Right lobe of liver (tissue), 6 donors: ENCODE results near the gene SLC9A5. TPM values are rescaled to one million over a fixed set of nuclear protein-coding genes. Genes with fewer than 3 reads are reported as not detected.

ENCODE experiments used
- ATAC-seq, 4 donors: fragments of 200-7000 bp; cut with Tn5 transposase; one replicate each; pipeline ENCODE4 v1.9.1; 2020; ENCODE audit warnings: mild to moderate bottlenecking in 4 of 4, moderate library complexity in 4 of 4
- DNase-seq, 3 donors: peaks; one replicate each; pipeline ENCODE4 v3.0.0-alpha.2; 2020
- H3K27ac ChIP-seq, 3 donors: fragments of 200-600 bp; one replicate each; pipeline ENCODE4 v1.8.0; 2022
- H3K27me3 ChIP-seq, 2 donors: fragments of 200-600 bp; one replicate each; pipeline ENCODE4 v1.8.0; 2022
- H3K36me3 ChIP-seq, 4 donors: fragments of 200-600 bp; sonication (generic) in 1 of 4; one replicate each; pipeline versions ENCODE4 v1.5.1 to v1.8.0; 2017 to 2022; ENCODE audit warnings: control low read depth in 1 of 4
- H3K4me1 ChIP-seq, 4 donors: fragments of 200-600 bp; sonication (generic) in 1 of 4; one replicate each; pipeline versions ENCODE4 v1.5.1 to v1.8.0; 2017 to 2022; ENCODE audit warnings: control low read depth in 1 of 4
- H3K4me3 ChIP-seq, 3 donors: fragments of 200-600 bp; one replicate each; pipeline ENCODE4 v1.8.0; 2022
- H3K9me3 ChIP-seq, 4 donors: fragments of 200-600 bp; sonication (generic) in 1 of 4; one replicate each; pipeline versions ENCODE4 v1.5.1 to v1.8.0; 2017 to 2022; ENCODE audit warnings: control low read depth in 1 of 4
- CTCF ChIP-seq, 4 donors: fragments of 200-600 bp in 3 of 4; fragments of 450-650 bp in 1 of 4; IDR thresholded peaks; one replicate each; pipeline versions ENCODE4 v1.5.1 to v1.8.0; 2016 to 2022; ENCODE audit warnings: antibody characterized with exemption in 4 of 4, mild to moderate bottlenecking in 2 of 4
- POLR2A ChIP-seq: fragments of 450-650 bp; IDR thresholded peaks from one replicate; pipeline ENCODE4 v1.6.1; 2017; ENCODE audit warnings: antibody characterized with exemption, mild to moderate bottlenecking
- WGBS: methylation state at CpG from one replicate; pipeline ENCODE4 v1.1.6; 2018; ENCODE audit warnings: low coverage, low lambda C conversion rate; ENCODE audit not compliant: insufficient coverage; ENCODE audit errors: missing lambda C conversion rate; 5-methylcytosine and 5-hydroxymethylcytosine counted together
- intact Hi-C, 2 donors: fragments of 100-400 bp; cut with DNase I; formaldehyde crosslinking; loops; one replicate each; pipeline versions ENCODE4 v1.11.2 to v1.14.1; 2022
- total RNA-seq, 6 experiments: library from RNA; depleted of rRNA in 2 of 6; stranded (reverse); fragments of >200 nt in 2 of 6; fragmentation: NEBNext Ultra II Directional in 3 of 6; extraction: Animal tissue kit (Norgen Biotek cat#: 25700) in 3 of 6; gene quantifications; one replicate each; pipeline versions ENCODE4 v1.1.0 to v1.2.4, GENCODE V29; 2016 to 2023
- donor health status: DM: no; HTN: yes; CAD: no.
- donor health status: DM: no; HTN: no; CAD: no.
- donor health status: DM: no; HTN: no; CAD: no.
- donor health status: DM: no; HTN: yes; CAD: no.
- donor health status: DM: no; HTN: yes; CAD: no.

Gene SLC9A5
- total RNA-seq, 6 experiments from 2014 or later: 0.06 to 0.53 (median 0.15) TPM

- TF ChIP-seq CTCF (IDR thresholded peaks at IDR 0.05) (no peak), POLR2A (no peak)
- no peak for ATAC-seq
- Histone ChIP-seq H3K27me3 (no peaks in the 10 kb centered on the region), H3K4me3 (no peak overlapping the region), H3K9me3 (no peaks in the 10 kb centered on the region), H3K36me3 (no peaks in the 10 kb centered on the region), H3K4me1 (peaks cover 0 to 31% (median 8%) of the 10 kb centered on the region in 4 donors), H3K27ac (no peak overlapping the region)
- intact Hi-C loops: no loop called here
- DNase-seq: no peak
- 44% methylated on average over 3 of the region's 8 CpGs for WGBS
These were observed 35.4 kb upstream of the SLC9A5 start for GRCh38 chr16:67213197-67214019.

DNA sequence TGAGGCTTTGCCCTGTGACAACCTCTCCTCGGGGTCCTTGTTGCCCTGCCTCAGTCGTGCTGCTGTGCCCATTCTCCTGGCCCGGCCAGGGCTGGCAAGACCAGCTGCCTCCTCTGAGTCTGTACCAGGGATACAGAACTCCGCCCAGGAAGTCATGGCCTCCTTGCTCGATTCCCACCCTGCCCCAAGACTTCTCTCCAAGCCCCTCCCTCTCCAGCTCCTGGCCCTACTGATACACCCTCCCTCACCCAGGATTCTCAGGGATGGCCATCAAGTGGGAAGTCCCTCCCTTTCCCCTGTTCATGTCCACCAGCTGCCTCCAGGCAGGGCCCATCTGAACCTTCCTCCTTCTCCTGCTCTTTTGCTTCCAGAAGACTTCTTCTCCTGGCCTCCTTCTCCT lies 33.1 kb upstream of the SLC9A5 start:
- H3K4me1 ChIP-seq: peaks cover 0 to 21% (median 8%) of the 10 kb centered on the region in 4 donors
- intact Hi-C loops: no loop called here
- ATAC-seq (no peak), DNase-seq (no peak)
- no peaks in the 10 kb centered on the region for H3K9me3 ChIP-seq
- 94% methylated on average over 5 of the region's 5 CpGs for WGBS
- no peak overlapping the region for H3K27ac ChIP-seq
- no peak overlapping the region for H3K4me3 ChIP-seq
- H3K36me3 ChIP-seq: no peaks in the 10 kb centered on the region
- TF ChIP-seq CTCF (IDR thresholded peaks at IDR 0.05): no peak
- TF ChIP-seq POLR2A: no peak
- H3K27me3 ChIP-seq: no peaks in the 10 kb centered on the region

DNA sequence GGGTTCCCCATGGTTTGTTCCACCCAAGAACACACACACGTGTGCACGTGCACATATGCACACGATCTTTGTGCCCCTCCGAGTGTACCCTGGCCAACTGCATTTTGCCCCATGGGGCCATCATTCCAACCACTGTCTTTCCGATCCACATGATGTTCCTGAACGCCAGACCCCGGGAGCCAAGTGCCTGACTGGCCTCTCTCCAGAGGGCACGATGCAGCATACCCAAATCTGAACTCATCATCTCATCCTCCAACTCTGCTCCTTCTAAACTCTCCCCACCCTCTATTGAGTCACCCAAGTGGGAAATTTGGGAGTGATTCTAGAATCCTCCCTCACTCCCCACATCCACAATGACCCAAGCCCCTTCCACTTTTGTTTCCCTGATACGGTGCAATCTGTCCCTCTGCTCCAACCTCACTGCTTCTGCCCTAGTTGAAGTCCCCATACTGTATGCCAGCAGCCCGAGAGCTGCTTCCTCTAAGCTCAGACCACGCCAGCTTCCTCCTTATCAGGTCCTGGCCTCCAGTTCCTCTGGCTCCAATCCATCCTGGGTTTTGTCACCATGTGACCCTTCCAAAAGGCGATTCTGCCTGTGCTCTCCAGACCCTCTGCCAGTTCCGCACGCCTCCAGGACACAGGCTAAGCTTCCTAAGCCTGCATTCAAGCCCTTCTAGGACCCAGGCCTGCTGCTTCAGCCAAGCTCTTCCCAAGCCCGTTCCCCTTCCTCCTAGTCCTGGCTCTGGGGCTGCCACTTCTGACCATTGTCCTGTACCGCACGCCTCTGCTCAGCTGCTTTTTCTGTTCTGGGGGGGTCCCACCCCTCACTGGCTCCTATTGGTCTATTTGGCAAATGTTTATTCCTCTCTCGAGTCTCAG lies 31.9 kb upstream of the SLC9A5 start:
- intact Hi-C loops: no loop called here
- Histone ChIP-seq H3K27ac (peak overlapping the region in 1 of 3 donors; percentile 7), H3K36me3 (no peaks in the 10 kb centered on the region), H3K4me3 (no peak overlapping the region), H3K27me3 (no peaks in the 10 kb centered on the region), H3K9me3 (no peaks in the 10 kb centered on the region), H3K4me1 (peaks cover 0 to 17% (median 8%) of the 10 kb centered on the region in 4 donors)
- TF ChIP-seq CTCF (IDR thresholded peaks at IDR 0.05) (no peak), POLR2A (no peak)
- WGBS: 65% methylated on average over 16 of the region's 18 CpGs
- DNase-seq: peak in 1 of 3 donors; percentile 67
- ATAC-seq: peak; percentile 67 to 80 (median 77)

DNA sequence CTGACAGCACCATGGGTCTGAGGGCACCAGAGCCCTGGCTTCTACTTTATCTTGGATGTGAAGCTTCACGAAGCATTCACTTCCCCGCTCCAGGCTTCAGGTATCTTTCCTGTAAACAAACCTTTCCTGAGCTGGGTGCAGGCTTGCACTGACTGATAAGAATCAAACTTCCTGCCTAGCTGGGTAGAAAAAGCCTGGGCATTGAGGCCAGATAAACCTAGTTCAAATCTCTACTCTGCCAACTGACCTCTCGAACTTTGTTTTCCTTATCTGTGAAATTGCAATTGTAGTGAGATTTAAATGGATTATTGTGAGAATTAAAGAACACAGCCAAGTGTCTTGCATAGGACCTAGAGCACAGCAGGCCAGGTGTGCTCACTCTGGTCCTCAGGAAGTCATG lies 24.8 kb upstream of the SLC9A5 start:
- Histone ChIP-seq H3K4me3 (no peak overlapping the region), H3K9me3 (no peaks in the 10 kb centered on the region), H3K27ac (peak overlapping the region in 1 of 3 donors; percentile 35), H3K4me1 (peaks cover 0 to 27% (median 3%) of the 10 kb centered on the region in 4 donors), H3K27me3 (no peaks in the 10 kb centered on the region), H3K36me3 (peaks cover 0 to 7% (median 0%) of the 10 kb centered on the region in 4 donors)
- intact Hi-C loops: no loop called here
- WGBS: 14% methylated on average over 3 of the region's 3 CpGs
- DNase-seq (no peak), ATAC-seq (peak in 3 of 4 donors; percentile 28 to 70 (median 43))
- no peak for TF ChIP-seq CTCF (IDR thresholded peaks at IDR 0.05)
- TF ChIP-seq POLR2A: no peak
